Subcutaneous abdominal adipose tissue (tissue), 5 donors: ENCODE data around the gene PIEZO1.

Experiments used
- H3K27ac ChIP-seq: one replicate; pipeline ENCODE4 v1.7.0; 2013; ENCODE audit warnings: low read depth, mild to moderate bottlenecking, inconsistent platforms, low read length, moderate library complexity
- H3K27me3 ChIP-seq, 5 donors: one replicate each; pipeline ENCODE4 v1.7.0; 2013; ENCODE audit warnings: low read length in 5 of 5, inconsistent platforms in 1 of 5; ENCODE audit not compliant: control insufficient read depth in 5 of 5, insufficient read depth in 4 of 5
- H3K36me3 ChIP-seq, 5 donors: one replicate each; pipeline ENCODE4 v1.7.0; 2013; ENCODE audit warnings: low read length in 5 of 5; ENCODE audit not compliant: control insufficient read depth in 5 of 5, insufficient read depth in 5 of 5
- H3K4me1 ChIP-seq, 5 donors: one replicate each; pipeline ENCODE4 v1.7.0; 2013; ENCODE audit warnings: low read length in 5 of 5, mild to moderate bottlenecking in 3 of 5, moderate library complexity in 1 of 5; ENCODE audit not compliant: control insufficient read depth in 5 of 5, insufficient read depth in 5 of 5
- H3K4me3 ChIP-seq, 5 donors: one replicate each; pipeline ENCODE4 v1.7.0; 2013; ENCODE audit warnings: low read length in 5 of 5, low read depth in 1 of 5
- H3K9ac ChIP-seq, 5 donors: one replicate each; pipeline ENCODE4 v1.7.0; 2013; ENCODE audit warnings: low read length in 5 of 5, mild to moderate bottlenecking in 4 of 5, moderate library complexity in 3 of 5
- H3K9me3 ChIP-seq, 5 donors: one replicate each; pipeline ENCODE4 v1.7.0; 2013; ENCODE audit warnings: low read length in 5 of 5; ENCODE audit not compliant: control insufficient read depth in 5 of 5
- donor health status: healthy.
- donor health status: healthy.
- donor health status: healthy.
- donor health status: healthy.
- donor health status: healthy.

Gene PIEZO1

GRCh38 chr16:88744577-88745521, 40.2 kb downstream of the PIEZO1 start:
- H3K4me1 ChIP-seq: peaks cover 6 to 48% (median 29%) of the 10 kb centered on the region in 5 donors
- no peaks in the 10 kb centered on the region for H3K9me3 ChIP-seq
- peaks cover 0 to 50% (median 31%) of the 10 kb centered on the region in 5 donors for H3K36me3 ChIP-seq
- no peak overlapping the region for H3K4me3 ChIP-seq
- no peak overlapping the region for H3K27ac ChIP-seq
- no peak overlapping the region for H3K9ac ChIP-seq
- no peaks in the 10 kb centered on the region for H3K27me3 ChIP-seq

- Histone ChIP-seq H3K4me1 (peaks cover 6 to 48% (median 29%) of the 10 kb centered on the region in 5 donors), H3K9ac (no peak overlapping the region), H3K36me3 (peaks cover 0 to 56% (median 35%) of the 10 kb centered on the region in 5 donors)
These were observed 41.1 kb downstream of the PIEZO1 start for GRCh38 chr16:88743693-88744576.

GRCh38 chr16:88742896-88743605, 42.0 kb downstream of the PIEZO1 start:
- Histone ChIP-seq H3K9ac (no peak overlapping the region), H3K4me3 (no peak overlapping the region), H3K4me1 (peaks cover 6 to 43% (median 29%) of the 10 kb centered on the region in 5 donors), H3K27ac (no peak overlapping the region), H3K9me3 (no peaks in the 10 kb centered on the region), H3K36me3 (peaks cover 0 to 60% (median 42%) of the 10 kb centered on the region in 5 donors), H3K27me3 (no peaks in the 10 kb centered on the region)

More at GRCh38 chr16:88743693-88744576, 41.1 kb downstream of the PIEZO1 start:
- Histone ChIP-seq H3K27me3 (no peaks in the 10 kb centered on the region), H3K4me3 (no peak overlapping the region), H3K27ac (no peak overlapping the region), H3K9me3 (no peaks in the 10 kb centered on the region)

- Histone ChIP-seq H3K27me3 (no peaks in the 10 kb centered on the region), H3K4me3 (no peak overlapping the region), H3K9ac (no peak overlapping the region), H3K36me3 (peaks cover 0 to 64% (median 49%) of the 10 kb centered on the region in 5 donors), H3K4me1 (peaks cover 4 to 30% (median 27%) of the 10 kb centered on the region in 5 donors), H3K27ac (no peak overlapping the region), H3K9me3 (no peaks in the 10 kb centered on the region)
These were observed 43.7 kb downstream of the PIEZO1 start for GRCh38 chr16:88741368-88741767.

- no peaks in the 10 kb centered on the region for H3K27me3 ChIP-seq
- H3K4me1 ChIP-seq: peaks cover 4 to 24% (median 22%) of the 10 kb centered on the region in 5 donors
- H3K27ac ChIP-seq: no peak overlapping the region
- H3K36me3 ChIP-seq: peaks cover 0 to 70% (median 55%) of the 10 kb centered on the region in 5 donors
- no peak overlapping the region for H3K9ac ChIP-seq
- no peak overlapping the region for H3K4me3 ChIP-seq
- no peaks in the 10 kb centered on the region for H3K9me3 ChIP-seq
These were observed 44.3 kb downstream of the PIEZO1 start for GRCh38 chr16:88740727-88741055.

GRCh38 chr16:88739977-88740726, 44.9 kb downstream of the PIEZO1 start:
- H3K9me3 ChIP-seq: no peaks in the 10 kb centered on the region
- H3K27ac ChIP-seq: no peak overlapping the region
- H3K4me3 ChIP-seq: no peak overlapping the region
- peaks cover 4 to 21% (median 18%) of the 10 kb centered on the region in 5 donors for H3K4me1 ChIP-seq
- H3K9ac ChIP-seq: no peak overlapping the region
- no peaks in the 10 kb centered on the region for H3K27me3 ChIP-seq
- peaks cover 0 to 76% (median 60%) of the 10 kb centered on the region in 5 donors for H3K36me3 ChIP-seq

GRCh38 chr16:88739139-88739976, 45.7 kb downstream of the PIEZO1 start:
- no peak overlapping the region for H3K27ac ChIP-seq
- H3K27me3 ChIP-seq: no peaks in the 10 kb centered on the region
- peaks cover 2 to 14% (median 12%) of the 10 kb centered on the region in 5 donors for H3K4me1 ChIP-seq
- H3K9me3 ChIP-seq: no peaks in the 10 kb centered on the region
- peaks cover 0 to 84% (median 68%) of the 10 kb centered on the region in 5 donors for H3K36me3 ChIP-seq
- H3K9ac ChIP-seq: no peak overlapping the region
- H3K4me3 ChIP-seq: no peak overlapping the region

GRCh38 chr16:88738151-88739084, 46.6 kb downstream of the PIEZO1 start:
- no peaks in the 10 kb centered on the region for H3K27me3 ChIP-seq
- H3K9ac ChIP-seq: no peak overlapping the region
- peaks cover 0 to 93% (median 78%) of the 10 kb centered on the region in 5 donors for H3K36me3 ChIP-seq
- H3K27ac ChIP-seq: no peak overlapping the region
- H3K4me1 ChIP-seq: peaks cover 0 to 5% (median 2%) of the 10 kb centered on the region in 5 donors
- no peak overlapping the region for H3K4me3 ChIP-seq
- no peaks in the 10 kb centered on the region for H3K9me3 ChIP-seq
